ENCODE data around the gene COX4I2.

The COX4I2 gene

DNA sequence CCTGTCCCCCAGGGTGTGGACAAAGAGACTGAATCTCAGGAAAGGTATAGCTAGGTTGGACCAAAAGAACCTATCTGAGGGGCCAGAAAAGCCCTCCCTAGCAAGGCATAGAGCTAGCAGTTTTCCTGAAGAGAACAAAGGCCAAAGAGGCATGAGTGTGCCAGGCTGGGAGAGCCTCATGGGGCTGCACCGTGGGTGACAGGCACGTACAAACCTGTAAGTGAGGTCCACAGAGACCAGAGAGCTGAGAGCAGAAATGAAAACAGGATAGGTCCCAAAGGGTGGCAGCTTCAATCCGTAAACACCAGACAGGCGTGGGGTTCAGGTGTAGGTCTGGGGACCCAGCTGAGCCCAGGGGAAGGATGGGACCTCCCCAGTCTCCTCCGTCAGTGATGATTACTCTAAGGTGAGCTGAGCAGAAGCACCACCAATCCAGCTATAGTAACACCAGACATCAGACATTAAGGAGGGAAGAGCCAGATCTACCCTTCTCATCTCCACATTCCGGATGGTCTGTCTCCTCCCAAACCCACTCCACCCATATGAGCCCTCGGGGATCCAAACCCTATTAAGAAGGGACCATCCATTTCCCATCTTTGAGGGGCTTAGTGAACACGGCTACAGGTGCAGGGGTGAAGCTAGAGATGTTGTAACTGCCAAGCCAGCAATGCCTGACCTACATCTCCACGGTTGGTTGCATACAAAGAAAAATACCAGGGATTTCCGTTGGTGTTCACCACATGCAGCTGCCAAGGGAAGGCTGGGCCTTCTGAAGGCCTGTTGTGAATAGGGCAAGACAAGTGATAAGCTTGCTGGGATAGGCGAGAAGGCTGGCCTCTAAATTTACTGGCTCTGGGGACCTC is 46.7 kb downstream of the COX4I2 start:
- peak overlapping the region; percentile 100 for H3K27ac ChIP-seq (ENCODE audit: low read depth, low read length, poor library complexity, severe bottlenecking)
- peaks cover 76% of the 10 kb centered on the region for H3K4me1 ChIP-seq (ENCODE audit: insufficient read depth, low read length, severe bottlenecking)
- TF ChIP-seq EZH2 (IDR thresholded peaks at IDR 0.05; ENCODE audit: borderline replicate concordance, low read length), result no peak
- TF ChIP-seq, protein P1, sequence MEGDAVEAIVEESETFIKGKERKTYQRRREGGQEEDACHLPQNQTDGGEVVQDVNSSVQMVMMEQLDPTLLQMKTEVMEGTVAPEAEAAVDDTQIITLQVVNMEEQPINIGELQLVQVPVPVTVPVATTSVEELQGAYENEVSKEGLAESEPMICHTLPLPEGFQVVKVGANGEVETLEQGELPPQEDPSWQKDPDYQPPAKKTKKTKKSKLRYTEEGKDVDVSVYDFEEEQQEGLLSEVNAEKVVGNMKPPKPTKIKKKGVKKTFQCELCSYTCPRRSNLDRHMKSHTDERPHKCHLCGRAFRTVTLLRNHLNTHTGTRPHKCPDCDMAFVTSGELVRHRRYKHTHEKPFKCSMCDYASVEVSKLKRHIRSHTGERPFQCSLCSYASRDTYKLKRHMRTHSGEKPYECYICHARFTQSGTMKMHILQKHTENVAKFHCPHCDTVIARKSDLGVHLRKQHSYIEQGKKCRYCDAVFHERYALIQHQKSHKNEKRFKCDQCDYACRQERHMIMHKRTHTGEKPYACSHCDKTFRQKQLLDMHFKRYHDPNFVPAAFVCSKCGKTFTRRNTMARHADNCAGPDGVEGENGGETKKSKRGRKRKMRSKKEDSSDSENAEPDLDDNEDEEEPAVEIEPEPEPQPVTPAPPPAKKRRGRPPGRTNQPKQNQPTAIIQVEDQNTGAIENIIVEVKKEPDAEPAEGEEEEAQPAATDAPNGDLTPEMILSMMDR (IDR thresholded peaks at IDR 0.05; ENCODE audit: low read length), result no peak
- H3K9ac ChIP-seq (ENCODE audit: low read length), result peak overlapping the region; percentile 54
- no peaks in the 10 kb centered on the region for H4K20me1 ChIP-seq (ENCODE audit: insufficient read depth, low read length)
- H3K4me3 ChIP-seq (ENCODE audit: low read depth, low read length, poor library complexity, severe bottlenecking), result peak overlapping the region; percentile 29
- H3K4me2 ChIP-seq (ENCODE audit: low read length), result peak overlapping the region; percentile 61
- 0 out of 2 replicates have a peak, but pooled peaks cover 3% of the 10 kb centered on the region for H3F3A ChIP-seq (ENCODE audit: insufficient read depth, low read length)
- H2AFZ ChIP-seq (ENCODE audit: low read length), result no peak overlapping the region
- 0 out of 2 replicates have a peak, but pooled peaks cover 4% of the 10 kb centered on the region for H3K79me2 ChIP-seq (ENCODE audit: insufficient read depth, low read length)
- no peaks in the 10 kb centered on the region for H3K9me2 ChIP-seq (ENCODE audit: low read depth, low read length)
- no peaks in the 10 kb centered on the region for H3K9me3 ChIP-seq (ENCODE audit: low read length)
- H3K36me3 ChIP-seq (ENCODE audit: insufficient read depth, low read length), result peaks cover 33% of the 10 kb centered on the region; the same call in 1 of the 2 replicates
- H3K27me3 ChIP-seq (ENCODE audit: insufficient read depth, low read length), result no peaks in the 10 kb centered on the region

DNA sequence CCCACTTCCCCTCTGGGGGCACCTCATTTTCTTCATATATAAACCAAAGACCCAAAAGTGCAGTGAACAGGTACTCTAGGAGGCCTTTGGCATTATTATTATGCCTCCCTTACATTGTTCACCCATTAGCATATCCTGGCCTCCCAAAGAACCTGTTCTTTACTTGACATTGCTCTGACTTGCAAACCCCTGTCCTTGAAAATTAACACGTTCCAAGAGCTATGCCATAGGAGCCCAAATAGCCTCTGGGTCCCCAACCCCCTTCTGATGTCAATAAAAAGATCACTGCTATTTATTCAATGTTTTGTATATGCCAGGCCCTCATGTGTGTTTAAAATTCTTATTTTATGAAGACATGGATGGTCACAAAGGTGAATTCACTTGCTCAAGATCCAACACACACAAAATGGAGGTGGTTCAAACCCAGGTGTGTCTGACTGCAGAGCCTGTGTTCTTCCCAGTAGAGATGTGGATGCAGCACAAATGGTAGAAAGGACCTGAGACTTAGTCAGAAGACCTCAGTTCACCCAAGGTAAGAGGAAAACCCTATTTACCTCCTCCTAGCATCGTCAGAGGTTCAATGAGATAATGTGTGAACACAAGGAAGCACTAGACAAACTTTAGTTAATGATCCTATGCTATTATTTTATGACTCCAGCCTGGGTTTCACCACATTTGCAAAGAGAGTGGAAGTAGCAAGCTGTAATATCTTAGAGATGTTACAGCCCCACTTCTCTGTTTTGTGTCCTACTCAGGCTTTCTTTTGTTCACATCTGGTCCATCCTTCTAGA is 48.3 kb downstream of the COX4I2 start:
- Histone ChIP-seq H3K4me2 (ENCODE audit: low read length) (peak overlapping the region; percentile 61), H3K4me1 (ENCODE audit: insufficient read depth, low read length, severe bottlenecking) (peaks cover 70% of the 10 kb centered on the region), H3K9me3 (ENCODE audit: low read length) (no peaks in the 10 kb centered on the region), H3F3A (ENCODE audit: insufficient read depth, low read length) (0 out of 2 replicates have a peak, but pooled peaks cover 3% of the 10 kb centered on the region), H3K36me3 (ENCODE audit: insufficient read depth, low read length) (peaks cover 36% of the 10 kb centered on the region; the same call in 1 of the 2 replicates), H3K4me3 (ENCODE audit: low read depth, low read length, poor library complexity, severe bottlenecking) (peak overlapping the region; percentile 17), H3K79me2 (ENCODE audit: insufficient read depth, low read length) (peaks cover 13% of the 10 kb centered on the region; the same call in 1 of the 2 replicates), H3K9ac (ENCODE audit: low read length) (peak overlapping the region; percentile 69), H3K27ac (ENCODE audit: low read depth, low read length, poor library complexity, severe bottlenecking) (peak overlapping the region; percentile 100), H3K9me2 (ENCODE audit: low read depth, low read length) (no peaks in the 10 kb centered on the region), H3K27me3 (ENCODE audit: insufficient read depth, low read length) (no peaks in the 10 kb centered on the region), H2AFZ (ENCODE audit: low read length) (no peak overlapping the region), H4K20me1 (ENCODE audit: insufficient read depth, low read length) (no peaks in the 10 kb centered on the region)
- TF ChIP-seq, protein P1 (IDR thresholded peaks at IDR 0.05; ENCODE audit: low read length), result no peak
- no peak for TF ChIP-seq EZH2 (IDR thresholded peaks at IDR 0.05; ENCODE audit: borderline replicate concordance, low read length)

DNA sequence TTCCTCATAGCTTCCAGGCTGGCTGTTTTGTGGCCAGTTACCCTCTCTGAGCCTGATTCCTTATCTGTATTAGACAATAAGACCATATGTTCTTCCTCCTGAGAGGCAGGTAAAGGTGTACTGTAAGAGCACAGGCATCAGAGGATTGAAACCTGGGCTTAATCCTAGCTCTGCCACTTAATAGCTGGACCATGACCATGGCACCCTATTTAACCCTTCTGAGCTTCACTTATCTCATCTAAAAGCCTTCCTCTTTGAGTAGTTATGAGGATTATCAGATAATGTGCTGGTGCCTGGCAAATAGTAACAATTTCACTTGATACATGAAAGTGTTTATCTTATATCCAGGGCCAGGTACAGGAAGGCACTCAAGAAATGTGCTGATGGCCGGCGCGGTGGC is 50.1 kb downstream of the COX4I2 start:
- H3F3A ChIP-seq (ENCODE audit: insufficient read depth, low read length), result peaks cover 9% of the 10 kb centered on the region
- peak overlapping the region; percentile 56 for H3K27ac ChIP-seq (ENCODE audit: low read depth, low read length, poor library complexity, severe bottlenecking)
- peaks cover 80% of the 10 kb centered on the region for H3K4me1 ChIP-seq (ENCODE audit: insufficient read depth, low read length, severe bottlenecking)
- no peak overlapping the region for H3K4me2 ChIP-seq (ENCODE audit: low read length)
- H4K20me1 ChIP-seq (ENCODE audit: insufficient read depth, low read length), result no peaks in the 10 kb centered on the region
- no peak for TF ChIP-seq EZH2 (IDR thresholded peaks at IDR 0.05; ENCODE audit: borderline replicate concordance, low read length)
- TF ChIP-seq, protein P1 (IDR thresholded peaks at IDR 0.05; ENCODE audit: low read length), result no peak
- peaks cover 13% of the 10 kb centered on the region; the same call in 1 of the 2 replicates for H3K79me2 ChIP-seq (ENCODE audit: insufficient read depth, low read length)
- H3K9ac ChIP-seq (ENCODE audit: low read length), result no peak overlapping the region
- H3K27me3 ChIP-seq (ENCODE audit: insufficient read depth, low read length), result no peaks in the 10 kb centered on the region
- peaks cover 32% of the 10 kb centered on the region; the same call in 1 of the 2 replicates for H3K36me3 ChIP-seq (ENCODE audit: insufficient read depth, low read length)
- no peaks in the 10 kb centered on the region for H3K9me2 ChIP-seq (ENCODE audit: low read depth, low read length)
- H2AFZ ChIP-seq (ENCODE audit: low read length), result no peak overlapping the region
- no peak overlapping the region for H3K4me3 ChIP-seq (ENCODE audit: low read depth, low read length, poor library complexity, severe bottlenecking)
- no peaks in the 10 kb centered on the region for H3K9me3 ChIP-seq (ENCODE audit: low read length)
